ENCODE results near the gene SFI1.
"Not testable (repeated sequence)": the region's sequence is repeated elsewhere in the genome, so short reads cannot be mapped to it uniquely, and the experiment has no call there.

The SFI1 gene

DNA sequence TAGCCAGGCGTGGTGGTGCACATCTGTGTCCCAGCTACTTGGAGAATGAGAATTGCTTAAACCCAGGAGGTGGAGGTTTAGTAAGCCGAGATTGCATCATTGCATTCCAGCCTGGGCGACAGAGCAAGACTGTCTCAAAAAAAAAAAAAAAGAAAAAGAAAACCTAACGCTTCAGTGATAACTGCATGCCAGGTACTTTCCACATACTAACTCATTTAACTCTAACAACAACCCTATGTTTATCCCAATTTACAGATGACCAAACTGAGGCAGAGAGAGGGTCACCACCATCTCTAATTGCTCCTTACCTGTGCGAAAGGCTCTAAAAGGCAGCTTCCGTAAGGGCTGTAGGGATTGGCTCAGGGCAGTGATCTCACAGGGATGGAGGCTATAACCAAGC, 154.1 kb downstream of the SFI1 start:
- DNase-seq (ENCODE audit: low read depth, low spot score) = no peak

DNA sequence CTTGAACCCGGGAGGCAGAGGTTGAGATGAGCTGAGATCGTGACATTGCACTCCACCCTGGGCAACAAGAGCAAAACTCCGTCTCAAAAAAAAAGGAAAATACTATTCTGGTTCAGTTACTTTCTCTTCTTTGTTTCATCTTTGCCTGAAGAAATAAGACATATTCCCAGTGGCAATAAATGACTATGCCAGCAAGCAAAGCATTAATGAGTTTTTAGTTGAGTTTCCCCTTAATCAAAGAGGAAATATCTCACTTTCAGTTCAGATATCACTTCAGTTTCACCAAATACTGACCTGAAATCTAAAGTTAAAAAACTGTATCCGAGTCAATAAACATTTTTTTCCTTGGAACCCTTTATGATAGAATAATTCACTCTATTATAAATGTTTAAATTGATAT, 155.3 kb downstream of the SFI1 start:
- no peak overlapping the region for H3K4me3 ChIP-seq (ENCODE audit: low read length)
- DNase-seq (ENCODE audit: low read depth, low spot score) = no peak

More for the DNA sequence above, 154.1 kb downstream of the SFI1 start:
- no peak overlapping the region for H3K4me3 ChIP-seq (ENCODE audit: low read length)

DNA sequence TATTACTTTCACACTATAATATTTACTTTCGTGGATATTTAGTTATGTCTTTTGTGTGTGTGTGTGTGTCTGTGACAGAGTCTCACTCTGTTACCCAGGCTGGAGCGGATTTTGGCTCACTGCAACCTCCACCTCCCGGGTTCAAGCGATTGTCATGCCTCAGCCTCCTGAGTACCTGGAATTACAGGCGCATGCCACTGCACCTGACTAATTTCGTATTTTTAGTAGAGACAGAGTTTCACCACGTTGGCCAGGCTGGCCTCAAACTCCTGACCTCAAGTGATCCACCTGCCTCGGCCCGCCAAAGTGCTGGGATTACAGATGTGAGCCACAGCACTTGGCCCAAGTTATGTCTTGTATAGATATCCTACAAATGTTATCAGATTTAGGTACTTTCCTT, 155.8 kb downstream of the SFI1 start:
- DNase-seq (ENCODE audit: low read depth, low spot score) = no peak
- no peak overlapping the region for H3K4me3 ChIP-seq (ENCODE audit: low read length)

- no peak for DNase-seq (ENCODE audit: low read depth, low spot score)
- H3K4me3 ChIP-seq (ENCODE audit: low read length) = no peak overlapping the region
Observed at GRCh38 chr22:31652911-31653684, 156.8 kb downstream of the SFI1 start.

GRCh38 chr22:31653944-31654343, 157.6 kb downstream of the SFI1 start:
- DNase-seq (ENCODE audit: low read depth, low spot score) = no peak
- no peak overlapping the region for H3K4me3 ChIP-seq (ENCODE audit: low read length)

DNA sequence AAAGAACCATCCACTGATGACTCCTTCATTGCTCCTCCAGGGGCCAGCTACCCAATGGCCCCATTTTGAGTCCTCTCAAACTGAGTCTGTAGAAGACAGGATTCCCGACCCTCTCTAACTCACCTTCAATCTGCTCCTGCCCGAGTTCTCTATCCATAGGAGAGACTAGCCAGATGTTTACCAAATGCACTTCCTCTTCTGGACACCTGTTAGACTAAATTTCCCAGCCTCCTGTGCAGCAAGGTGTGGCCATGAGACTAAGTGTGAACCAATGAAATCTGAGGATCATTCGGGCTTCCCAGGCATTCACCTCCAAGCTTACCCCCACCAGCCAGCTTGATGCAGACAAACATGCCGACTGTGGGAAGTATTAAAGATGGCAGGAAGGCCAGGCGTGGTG, 158.1 kb downstream of the SFI1 start:
- DNase-seq (ENCODE audit: low read depth, low spot score) = no peak
- H3K4me3 ChIP-seq (ENCODE audit: low read length) = no peak overlapping the region

DNA sequence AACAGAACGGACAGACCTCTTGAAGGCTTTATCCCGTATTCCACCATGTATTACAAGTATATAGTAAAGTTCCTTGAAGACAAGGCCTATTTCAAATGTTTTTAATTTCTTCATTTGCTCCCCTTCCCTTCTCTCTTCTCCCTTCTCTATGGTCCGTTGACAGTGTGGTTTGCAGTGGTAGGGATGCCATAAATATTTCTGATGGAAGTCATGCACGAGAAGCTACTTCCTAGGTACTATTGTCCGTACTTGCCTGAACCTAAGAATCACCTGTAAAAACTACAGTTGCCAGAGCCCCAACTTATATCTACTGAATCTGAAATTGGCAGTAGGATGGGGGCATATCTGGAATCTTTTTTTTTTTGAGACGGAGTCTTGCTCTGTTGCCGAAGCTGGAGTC, 162.9 kb downstream of the SFI1 start:
- no peak for DNase-seq (ENCODE audit: low read depth, low spot score)
- H3K4me3 ChIP-seq (ENCODE audit: low read length) = no peak overlapping the region

GRCh38 chr22:31660860-31661341, 164.6 kb downstream of the SFI1 start:
- H3K4me3 ChIP-seq (ENCODE audit: low read length) = peak overlapping the region; percentile 98
- DNase-seq (ENCODE audit: low read depth, low spot score) = not testable (repeated sequence)

GRCh38 chr22:31661851-31662667, 165.7 kb downstream of the SFI1 start, which contains the start of gene PISD:
TSS of gene PISD (minus strand) at chr22:31662215. CDS start at chr22:31662208, 7 bp downstream.
- peak within 1 kb of the TSS; percentile 98 for H3K4me3 ChIP-seq (ENCODE audit: low read length)
- peak; percentile 93 for DNase-seq (ENCODE audit: low read depth, low spot score)

DNA sequence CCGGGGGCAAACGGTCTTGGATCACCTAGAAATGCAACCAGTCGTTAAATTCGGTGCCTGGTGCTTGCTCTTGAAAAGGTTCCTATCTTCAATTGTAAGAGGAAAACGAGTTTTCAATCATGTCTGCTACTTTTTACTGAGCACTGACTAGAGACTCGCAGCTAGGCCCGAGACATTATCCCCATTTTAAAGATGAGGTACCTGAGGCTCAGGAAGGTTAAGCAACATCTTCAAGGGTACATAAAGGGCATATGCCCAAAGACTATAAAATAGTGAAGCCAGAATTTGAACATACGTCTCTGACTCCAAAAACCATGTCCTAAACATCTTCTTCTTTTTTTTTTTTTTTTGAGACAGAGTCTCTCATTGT, 166.3 kb downstream of the SFI1 start:
- no peak for DNase-seq (ENCODE audit: low read depth, low spot score)
- H3K4me3 ChIP-seq (ENCODE audit: low read length) = peak overlapping the region; percentile 98

Data from Jurkat, Clone E6-1 (cell line).